HG03460 (cell line): Measurements from ENCODE around the gene RCCD1.

ENCODE experiments used
- ATAC-seq: cut with Tn5 transposase; IDR thresholded peaks from one replicate; pipeline ENCODE4 v1.9.1; 2021; ENCODE audit not compliant: unreplicated experiment

RCCD1 gene

GRCh38 chr15:91001209-91001608 is 46.5 kb downstream of the RCCD1 start:
- no peak for ATAC-seq

- no peak for ATAC-seq
Measured at GRCh38 chr15:91007266-91007665, 52.6 kb downstream of the RCCD1 start.
